Measurements from ENCODE around the gene TMEM190. TPM values are rescaled to one million over a fixed set of nuclear protein-coding genes. Genes with fewer than 3 reads are reported as not detected.

The TMEM190 gene
- total and polyA plus RNA-seq, 9 donors, result 0.72 to 45.1 (median 2.5) TPM; not detected in 4

GRCh38 chr19:55345818-55346724 is 30.6 kb upstream of the TMEM190 start:
- TF ChIP-seq EP300 (IDR thresholded peaks at IDR 0.05) (no peak), POLR2A (IDR thresholded peaks at IDR 0.05) (no peak), CTCF (IDR thresholded peaks at IDR 0.05) (no peak)
- Histone ChIP-seq H3K36me3 (no peaks in the 10 kb centered on the region), H3K4me1 (ENCODE audit: insufficient read depth) (peaks cover 3% of the 10 kb centered on the region), H3K27me3 (no peaks in the 10 kb centered on the region), H3K4me3 (no peak overlapping the region), H3K27ac (no peak overlapping the region), H3K9me3 (no peaks in the 10 kb centered on the region)
- 81 to 84% (median 81%) methylated on average over 37 to 43 of the region's 43 CpGs for WGBS, 3 donors
- DNase-seq, result peak in 4 of 5 donors; percentile 50 to 69 (median 62)
- intact Hi-C loops (cut with DNase I), result no loop called here

GRCh38 chr19:55346725-55347441 is 29.7 kb upstream of the TMEM190 start:
- intact Hi-C loops (cut with DNase I), result no loop called here
- 80 to 82% (median 82%) methylated on average over 37 to 41 of the region's 41 CpGs for WGBS, 3 donors
- Histone ChIP-seq H3K36me3 (no peaks in the 10 kb centered on the region), H3K4me1 (ENCODE audit: insufficient read depth) (no peaks in the 10 kb centered on the region), H3K9me3 (no peaks in the 10 kb centered on the region), H3K27me3 (no peaks in the 10 kb centered on the region), H3K27ac (no peak overlapping the region), H3K4me3 (no peak overlapping the region)
- no peak for TF ChIP-seq EP300 (IDR thresholded peaks at IDR 0.05)
- TF ChIP-seq POLR2A (IDR thresholded peaks at IDR 0.05), result no peak
- no peak for TF ChIP-seq CTCF (IDR thresholded peaks at IDR 0.05)
- peak in 1 of 5 donors; percentile 21 for DNase-seq

- TF ChIP-seq CTCF (IDR thresholded peaks at IDR 0.05) (no peak), POLR2A (IDR thresholded peaks at IDR 0.05) (no peak), EP300 (IDR thresholded peaks at IDR 0.05) (no peak)
- H3K36me3 ChIP-seq, result no peaks in the 10 kb centered on the region
- no peaks in the 10 kb centered on the region for H3K27me3 ChIP-seq
- no peaks in the 10 kb centered on the region for H3K9me3 ChIP-seq
- H3K4me3 ChIP-seq, result no peak overlapping the region
- 70 to 75% (median 72%) methylated on average over 10 of the region's 10 CpGs for WGBS, 3 donors
- intact Hi-C loops (cut with DNase I), result no loop called here
- no peak for DNase-seq
- H3K4me1 ChIP-seq (ENCODE audit: insufficient read depth), result no peaks in the 10 kb centered on the region
- no peak overlapping the region for H3K27ac ChIP-seq
These were observed 29.1 kb upstream of the TMEM190 start for GRCh38 chr19:55347442-55348009.

GRCh38 chr19:55348317-55349034 is 28.1 kb upstream of the TMEM190 start:
- H3K27ac ChIP-seq, result no peak overlapping the region
- H3K4me3 ChIP-seq, result no peak overlapping the region
- H3K4me1 ChIP-seq (ENCODE audit: insufficient read depth), result no peaks in the 10 kb centered on the region
- no peaks in the 10 kb centered on the region for H3K27me3 ChIP-seq
- no peaks in the 10 kb centered on the region for H3K36me3 ChIP-seq
- TF ChIP-seq EP300 (IDR thresholded peaks at IDR 0.05) (no peak), POLR2A (IDR thresholded peaks at IDR 0.05) (no peak), CTCF (IDR thresholded peaks at IDR 0.05) (no peak)
- H3K9me3 ChIP-seq, result no peaks in the 10 kb centered on the region
- intact Hi-C loops (cut with DNase I), result no loop called here
- no peak for DNase-seq
- 57 to 63% (median 58%) methylated on average over 22 of the region's 22 CpGs for WGBS, 3 donors
